SU-DHL-6 (cell line): ENCODE data around the gene RHOT2.
A peak's percentile ranks its signal among the peaks of the same experiment; 100 is the strongest.

ENCODE experiments used
- H2AFZ ChIP-seq: fragments of 200-600 bp; sonication (generic); 2 replicates; pipeline ENCODE4 v1.6.1; 2014; ENCODE audit warnings: low read depth, mild to moderate bottlenecking, moderate library complexity, mixed read lengths, antibody characterized with exemption, low read length; ENCODE audit not compliant: severe bottlenecking
- H3F3A ChIP-seq: fragments of 200-600 bp; shearing (Covaris generic); 2 replicates; pipeline ENCODE4 v1.6.0; 2016; ENCODE audit warnings: antibody characterized with exemption, mild to moderate bottlenecking; ENCODE audit not compliant: insufficient read depth
- H3K27ac ChIP-seq: fragments of 200-600 bp; sonication (generic); 2 replicates; pipeline ENCODE4 v1.5.1; 2016; ENCODE audit warnings: low read depth, mild to moderate bottlenecking, low read length, moderate library complexity, mixed read lengths
- H3K27me3 ChIP-seq: fragments of 200-600 bp; sonication (generic), shearing (Covaris generic); 2 replicates; pipeline ENCODE4 v1.6.0; 2014; ENCODE audit warnings: mild to moderate bottlenecking, low read length
- H3K36me3 ChIP-seq: fragments of 200-600 bp; sonication (generic); 2 replicates; pipeline ENCODE4 v1.6.1; 2014; ENCODE audit warnings: mild to moderate bottlenecking, low read length, mixed read lengths
- H3K4me2 ChIP-seq: fragments of 300-600, 200-600 bp; shearing (Covaris generic), sonication (generic); 2 replicates; pipeline ENCODE4 v1.6.0; 2014; ENCODE audit warnings: low read length, low read depth, mild to moderate bottlenecking; ENCODE audit not compliant: poor library complexity, severe bottlenecking
- H3K4me3 ChIP-seq: fragments of 200-600 bp; sonication (generic); 2 replicates; pipeline ENCODE4 v1.5.1; 2014; ENCODE audit warnings: antibody characterized with exemption, low read length, mild to moderate bottlenecking, mixed read lengths; ENCODE audit not compliant: insufficient read depth, poor library complexity, severe bottlenecking
- H3K79me2 ChIP-seq: fragments of 200-600 bp; sonication (generic); 2 replicates; pipeline ENCODE4 v1.6.1; 2014; ENCODE audit warnings: mild to moderate bottlenecking, low read length, moderate library complexity; ENCODE audit not compliant: insufficient read depth
- H3K9ac ChIP-seq: fragments of 200-600 bp; sonication (generic); 2 replicates; pipeline ENCODE4 v1.7.0; 2014; ENCODE audit warnings: mild to moderate bottlenecking, low read length
- H3K9me2 ChIP-seq: fragments of 200-600 bp; sonication (generic); replicated peaks from 2 replicates; pipeline ENCODE4 v1.6.1; 2014; ENCODE audit warnings: low read length; ENCODE audit not compliant: insufficient read depth
- H3K9me3 ChIP-seq: fragments of 200-600 bp; sonication (generic); 2 replicates; pipeline ENCODE4 v1.6.1; 2014; ENCODE audit warnings: low read length, mixed read lengths; ENCODE audit not compliant: insufficient read depth
- H4K20me1 ChIP-seq: fragments of 200-600 bp; sonication (generic); 2 replicates; pipeline ENCODE4 v1.6.1; 2014; ENCODE audit warnings: low read depth, mild to moderate bottlenecking, antibody characterized with exemption, low read length, moderate library complexity, mixed read lengths
- EZH2phosphoT487 ChIP-seq: fragments of 200-600 bp; sonication (generic), shearing (Covaris generic); conservative IDR thresholded peaks from 2 replicates; pipeline ENCODE4 v1.6.1; 2018; ENCODE audit warnings: mild to moderate bottlenecking, antibody characterized with exemption, low read length, moderate library complexity, mixed read lengths
- TF ChIP-seq, protein P1 (sequence below): fragments of 200-600 bp; sonication (generic); IDR thresholded peaks from one replicate; pipeline ENCODE4 v1.5.1; 2017; ENCODE audit warnings: antibody characterized with exemption, mild to moderate bottlenecking, low read length, moderate library complexity; ENCODE audit not compliant: insufficient read depth, poor library complexity, severe bottlenecking

The RHOT2 gene

GRCh38 chr16:636206-637080 lies 31.5 kb upstream of the RHOT2 start, which contains the start of gene METTL26:
METTL26 (minus strand) TSS chr16:636305; CDS start chr16:636290, 15 bp downstream.
- Histone ChIP-seq H3F3A (peaks cover 17% of the 10 kb centered on the region), H2AFZ (peak within 1 kb of the TSS; percentile 82), H3K9me3 (no peaks in the 10 kb centered on the region), H3K27ac (peak within 1 kb of the TSS; percentile 72), H3K36me3 (no peaks in the 10 kb centered on the region), H3K79me2 (no peaks in the 10 kb centered on the region; the same call in 1 of the 2 replicates), H3K9ac (peak within 1 kb of the TSS; percentile 87), H4K20me1 (no peaks in the 10 kb centered on the region), H3K4me2 (peak within 1 kb of the TSS; percentile 76), H3K9me2 (no peaks in the 10 kb centered on the region), H3K27me3 (no peaks in the 10 kb centered on the region), H3K4me3 (peak within 1 kb of the TSS; percentile 59)
- TF ChIP-seq, protein P1, sequence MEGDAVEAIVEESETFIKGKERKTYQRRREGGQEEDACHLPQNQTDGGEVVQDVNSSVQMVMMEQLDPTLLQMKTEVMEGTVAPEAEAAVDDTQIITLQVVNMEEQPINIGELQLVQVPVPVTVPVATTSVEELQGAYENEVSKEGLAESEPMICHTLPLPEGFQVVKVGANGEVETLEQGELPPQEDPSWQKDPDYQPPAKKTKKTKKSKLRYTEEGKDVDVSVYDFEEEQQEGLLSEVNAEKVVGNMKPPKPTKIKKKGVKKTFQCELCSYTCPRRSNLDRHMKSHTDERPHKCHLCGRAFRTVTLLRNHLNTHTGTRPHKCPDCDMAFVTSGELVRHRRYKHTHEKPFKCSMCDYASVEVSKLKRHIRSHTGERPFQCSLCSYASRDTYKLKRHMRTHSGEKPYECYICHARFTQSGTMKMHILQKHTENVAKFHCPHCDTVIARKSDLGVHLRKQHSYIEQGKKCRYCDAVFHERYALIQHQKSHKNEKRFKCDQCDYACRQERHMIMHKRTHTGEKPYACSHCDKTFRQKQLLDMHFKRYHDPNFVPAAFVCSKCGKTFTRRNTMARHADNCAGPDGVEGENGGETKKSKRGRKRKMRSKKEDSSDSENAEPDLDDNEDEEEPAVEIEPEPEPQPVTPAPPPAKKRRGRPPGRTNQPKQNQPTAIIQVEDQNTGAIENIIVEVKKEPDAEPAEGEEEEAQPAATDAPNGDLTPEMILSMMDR: no peak
- no peak for TF ChIP-seq EZH2phosphoT487

GRCh38 chr16:637081-638018 lies 30.6 kb upstream of the RHOT2 start:
- H4K20me1 ChIP-seq: no peaks in the 10 kb centered on the region
- H3K27me3 ChIP-seq: no peaks in the 10 kb centered on the region
- peaks cover under 1% of the 10 kb centered on the region; the same call in 1 of the 2 replicates for H3K79me2 ChIP-seq
- H3K9ac ChIP-seq: peak overlapping the region; percentile 87
- H2AFZ ChIP-seq: peak overlapping the region; percentile 82
- H3K4me3 ChIP-seq: peak overlapping the region; percentile 59
- no peaks in the 10 kb centered on the region for H3K9me3 ChIP-seq
- H3K4me2 ChIP-seq: peak overlapping the region; percentile 76
- H3K27ac ChIP-seq: peak overlapping the region; percentile 72
- H3F3A ChIP-seq: peaks cover 17% of the 10 kb centered on the region
- TF ChIP-seq, protein P1: no peak
- TF ChIP-seq EZH2phosphoT487: no peak
- no peaks in the 10 kb centered on the region for H3K36me3 ChIP-seq
- H3K9me2 ChIP-seq: no peaks in the 10 kb centered on the region

GRCh38 chr16:638034-638543 lies 29.8 kb upstream of the RHOT2 start:
- Histone ChIP-seq H3K4me3 (no peak overlapping the region), H3K27me3 (no peaks in the 10 kb centered on the region), H3K79me2 (peaks cover 8% of the 10 kb centered on the region), H3K36me3 (no peaks in the 10 kb centered on the region), H3F3A (peaks cover 22% of the 10 kb centered on the region), H3K4me2 (no peak overlapping the region), H4K20me1 (no peaks in the 10 kb centered on the region), H3K9me2 (no peaks in the 10 kb centered on the region), H3K27ac (no peak overlapping the region), H2AFZ (no peak overlapping the region), H3K9ac (no peak overlapping the region), H3K9me3 (no peaks in the 10 kb centered on the region)
- TF ChIP-seq, protein P1: no peak
- TF ChIP-seq EZH2phosphoT487: no peak
